Endothelial cell of umbilical vein (primary cell): ENCODE measurements around the gene INPP5B. TPM values are rescaled to one million over a fixed set of nuclear protein-coding genes. Genes with fewer than 3 reads are reported as not detected.
"Not testable (repeated sequence)": the region's sequence is repeated elsewhere in the genome, so short reads cannot be mapped to it uniquely, and the experiment has no call there.

Experiments
- BruUV-seq: library from RNA; stranded (reverse); fragments of 400-500 nt; replicated peaks from 2 replicates; lab custom pipeline; 2021; lab: Mats Ljungman, UMichigan
- CTCF ChIA-PET: fragments of 300-600, 350-600 bp; sonication (Branson Sonifier 250); formaldehyde crosslinking; loops from one replicate; lab custom pipeline; 2021; ENCODE audit warnings: antibody characterized with exemption, inconsistent platforms; lab: Charles Lee
- POLR2A ChIA-PET: fragments of 300-600, 350-600 bp; sonication (Branson Sonifier 250); formaldehyde crosslinking; loops from one replicate; lab custom pipeline; 2021; ENCODE audit warnings: antibody characterized with exemption, inconsistent platforms; lab: Charles Lee
- DNase-seq: peaks from one replicate; pipeline ENCODE4 v3.0.0-alpha.2; 2011; ENCODE audit warnings: low read depth, low spot score
- FAIRE-seq: peaks from 2 replicates; lab custom pipeline; 2011; peaks lifted over from hg19 to GRCh38; lab: Jason Lieb, UNC
- H2AFZ ChIP-seq: 2 replicates; pipeline ENCODE4 v1.6.0; 2012; ENCODE audit warnings: low read depth, low read length, control low read depth, inconsistent platforms
- H3K27ac ChIP-seq: 2 replicates; pipeline ENCODE4 v1.5.1; 2011; ENCODE audit warnings: low read depth, mild to moderate bottlenecking, control low read depth, low read length, moderate library complexity; ENCODE audit not compliant: insufficient read depth
- H3K27me3 ChIP-seq, 2 experiments: 2 replicates each; pipeline versions ENCODE4 v1.6.0 to v1.6.1; 2011; ENCODE audit warnings: low read length in 2 of 2, mixed read lengths in 1 of 2; ENCODE audit not compliant: control insufficient read depth in 2 of 2, insufficient read depth in 2 of 2
- H3K36me3 ChIP-seq, 2 experiments: 2 replicates in 1 of 2; 3 replicates in 1 of 2; pipeline ENCODE4 v1.5.1; 2011; ENCODE audit warnings: low read length in 2 of 2, mild to moderate bottlenecking in 1 of 2, moderate library complexity in 1 of 2; ENCODE audit not compliant: control insufficient read depth in 2 of 2, insufficient read depth in 2 of 2; ENCODE audit errors: extremely low read depth in 1 of 2
- H3K4me1 ChIP-seq: 3 replicates; pipeline ENCODE4 v1.5.1; 2011; ENCODE audit warnings: mild to moderate bottlenecking, low read length; ENCODE audit not compliant: control insufficient read depth, insufficient read depth; ENCODE audit errors: extremely low read depth
- H3K4me2 ChIP-seq: 2 replicates; pipeline ENCODE4 v1.6.1; 2011; ENCODE audit warnings: low read length, control low read depth, mixed read lengths; ENCODE audit not compliant: insufficient read depth
- H3K4me3 ChIP-seq, 3 experiments: fragments of 200-600 bp in 1 of 3; sonication (generic), shearing (Covaris generic) in 1 of 3; replicated peaks in 1 of 3; 2 replicates each; pipeline ENCODE4 v1.5.1; 2011 to 2016; ENCODE audit warnings: control low read depth in 3 of 3, low read length in 3 of 3, mild to moderate bottlenecking in 2 of 3, inconsistent platforms in 1 of 3, low read depth in 1 of 3, moderate library complexity in 1 of 3; ENCODE audit not compliant: insufficient read depth in 1 of 3
- H3K79me2 ChIP-seq: 2 replicates; pipeline ENCODE4 v1.6.0; 2012; ENCODE audit warnings: low read length, inconsistent platforms; ENCODE audit not compliant: control insufficient read depth, insufficient read depth
- H3K9ac ChIP-seq: replicated peaks from 2 replicates; pipeline ENCODE3; 2011; ENCODE audit warnings: low read length, control low read depth; ENCODE audit not compliant: insufficient read depth; ENCODE audit errors: extremely low read depth
- H3K9me1 ChIP-seq: replicated peaks from 3 replicates; pipeline ENCODE4 v1.6.0; 2011; ENCODE audit warnings: mild to moderate bottlenecking, low read length; ENCODE audit not compliant: control insufficient read depth, insufficient read depth; ENCODE audit errors: extremely low read depth
- H3K9me3 ChIP-seq: replicated peaks from 2 replicates; pipeline ENCODE4 v1.5.1; 2012; ENCODE audit warnings: low read length, inconsistent platforms; ENCODE audit not compliant: control insufficient read depth, insufficient read depth
- H4K20me1 ChIP-seq: replicated peaks from 2 replicates; pipeline ENCODE3; 2011; ENCODE audit warnings: mild to moderate bottlenecking, low read length; ENCODE audit not compliant: control insufficient read depth, insufficient read depth; ENCODE audit errors: extremely low read depth
- CTCF ChIP-seq, 2 donors: IDR thresholded peaks; 1 replicate in 1 of 2; 2 replicates in 1 of 2; pipeline ENCODE4 v1.5.1; 2011; ENCODE audit warnings: low read length in 2 of 2, mild to moderate bottlenecking in 2 of 2, moderate library complexity in 2 of 2, control low read depth in 1 of 2, inconsistent platforms in 1 of 2, low read depth in 1 of 2; ENCODE audit not compliant: insufficient read depth in 1 of 2; ENCODE audit errors: extremely low read depth in 1 of 2
- GATA2 ChIP-seq: IDR thresholded peaks from 2 replicates; pipeline ENCODE4 v1.7.0; 2011; ENCODE audit warnings: low read depth, mild to moderate bottlenecking, moderate library complexity, mixed read lengths, low read length; ENCODE audit not compliant: insufficient read length, insufficient read depth
- MAX ChIP-seq: IDR thresholded peaks from 2 replicates; pipeline ENCODE4 v1.6.1; 2011; ENCODE audit not compliant: insufficient read depth, insufficient read length
- dilution Hi-C: fragments of 300-500 bp; cut with MboI; formaldehyde crosslinking; loops from one replicate; pipeline ENCODE4 v1.15.0; 2019; ENCODE audit warnings: low sequenced_read_pairs; ENCODE audit not compliant: extremely low pct_ligation_motif_present
- intact Hi-C: fragments of 100-400 bp; cut with micrococcal nuclease; formaldehyde crosslinking; loops from one replicate; pipeline ENCODE4 v1.10.0; 2022
- polyA plus RNA-seq, 4 experiments: library from polyadenylated mRNA; depleted of rRNA in 3 of 4; stranded (reverse) in 3 of 4; unstranded in 1 of 4; fragments of >200 nt; gene quantifications; 2 replicates each; pipeline versions ENCODE4 v1.2.1 to v1.2.3, GENCODE V29; 2011 to 2012; ENCODE audit warnings: missing spikeins in 1 of 4
- total RNA-seq: library from RNA; stranded (reverse); gene quantifications from 2 replicates; pipeline ENCODE4 v1.2.3, GENCODE V29; 2021

INPP5B gene
- total and polyA plus RNA-seq, 2 donors (not counting 3 experiments of a cell fraction or from before 2014, with no cell fraction given) = 7.4 to 14.7 TPM

GRCh38 chr1:37901191-37901892, 45.5 kb downstream of the INPP5B start:
- no peak for FAIRE-seq
- no TSS peak for BruUV-seq
- POLR2A ChIA-PET = no interaction called here

GRCh38 chr1:37897563-37897962, 49.3 kb downstream of the INPP5B start:
- H3K79me2 ChIP-seq, H3K4me2 ChIP-seq, H2AFZ ChIP-seq, CTCF ChIA-PET, dilution Hi-C loops, H3K9me1 ChIP-seq, H3K27me3 ChIP-seq, H3K9me3 ChIP-seq, DNase-seq, H3K36me3 ChIP-seq, BruUV-seq, H3K4me1 ChIP-seq, FAIRE-seq, H3K4me3 ChIP-seq, POLR2A ChIA-PET, H3K9ac ChIP-seq, intact Hi-C loops, H3K27ac ChIP-seq, H4K20me1 ChIP-seq: not testable (repeated sequence)

More at GRCh38 chr1:37901191-37901892, 45.5 kb downstream of the INPP5B start:
- no peaks in the 10 kb centered on the region for H4K20me1 ChIP-seq
- H3K4me3 ChIP-seq = no peak overlapping the region
- no peaks in the 10 kb centered on the region for H3K9me3 ChIP-seq
- H3K4me1 ChIP-seq = no peaks in the 10 kb centered on the region
- H3K9me1 ChIP-seq = no peaks in the 10 kb centered on the region
- TF ChIP-seq CTCF (IDR thresholded peaks at IDR 0.05; ENCODE audit: extremely low read depth in 1 of 2, insufficient read depth in 1 of 2, low read depth in 1 of 2, low read length in 2 of 2) (no peak), MAX (no peak), GATA2 (no peak)
- dilution Hi-C loops = no loop called here
- H3K4me2 ChIP-seq = no peak overlapping the region
- intact Hi-C loops = no loop called here
- CTCF ChIA-PET = interaction anchor here (1.2 kb wide), 1 partner anchor 71 kb away, joined by 3 read pairs; no protein-coding TSS in a partner anchor
- no peak overlapping the region for H3K27ac ChIP-seq
- H2AFZ ChIP-seq = no peak overlapping the region
- H3K9ac ChIP-seq = no peak overlapping the region
- DNase-seq = no peak
- no peaks in the 10 kb centered on the region for H3K36me3 ChIP-seq
- no peaks in the 10 kb centered on the region for H3K27me3 ChIP-seq
- H3K79me2 ChIP-seq = no peaks in the 10 kb centered on the region
